OCI-LY3 (cell line): ENCODE measurements around the gene CNRIP1.

Source experiments
- EZH2phosphoT487 ChIP-seq: fragments of 200-600 bp; shearing (Covaris generic); IDR thresholded peaks from 2 replicates; pipeline ENCODE4 v1.6.1; 2018; ENCODE audit warnings: antibody characterized with exemption, mixed run types, low read depth
- TF ChIP-seq, protein P1 (sequence below): fragments of 200-600, 300-600 bp; sonication (generic); IDR thresholded peaks from 2 replicates; pipeline ENCODE4 v1.5.1; 2014; ENCODE audit warnings: antibody characterized with exemption, low read length, low read depth

DNA sequence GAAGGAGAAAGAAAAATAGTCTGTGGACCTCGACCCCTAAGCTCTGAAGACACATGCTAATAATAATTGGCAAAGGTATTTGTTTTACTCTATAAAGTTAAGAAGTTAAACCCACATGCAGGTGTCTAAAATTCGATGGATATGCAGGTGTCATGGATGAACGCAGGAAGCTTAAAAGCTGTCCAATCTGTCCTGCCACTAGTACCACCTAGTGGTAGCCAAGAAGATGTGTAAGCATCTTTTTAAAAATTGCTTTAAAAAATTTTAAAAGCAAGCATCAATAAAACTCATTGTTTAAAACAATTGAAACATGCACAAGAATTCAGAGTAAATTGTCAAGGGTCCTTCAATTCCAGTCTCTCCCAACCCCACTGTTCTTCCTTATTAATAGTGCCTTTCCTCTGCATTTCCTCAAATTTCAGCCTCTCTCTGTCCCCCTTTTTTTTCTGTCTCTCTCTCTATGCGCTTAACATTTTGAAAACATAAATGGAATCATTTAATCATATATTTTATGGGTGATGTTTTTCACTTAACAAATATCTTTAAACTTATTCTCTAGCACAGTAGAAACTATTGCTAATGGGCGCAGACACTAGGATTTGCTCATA lies 36.8 kb downstream of the CNRIP1 start:
- TF ChIP-seq, protein P1, sequence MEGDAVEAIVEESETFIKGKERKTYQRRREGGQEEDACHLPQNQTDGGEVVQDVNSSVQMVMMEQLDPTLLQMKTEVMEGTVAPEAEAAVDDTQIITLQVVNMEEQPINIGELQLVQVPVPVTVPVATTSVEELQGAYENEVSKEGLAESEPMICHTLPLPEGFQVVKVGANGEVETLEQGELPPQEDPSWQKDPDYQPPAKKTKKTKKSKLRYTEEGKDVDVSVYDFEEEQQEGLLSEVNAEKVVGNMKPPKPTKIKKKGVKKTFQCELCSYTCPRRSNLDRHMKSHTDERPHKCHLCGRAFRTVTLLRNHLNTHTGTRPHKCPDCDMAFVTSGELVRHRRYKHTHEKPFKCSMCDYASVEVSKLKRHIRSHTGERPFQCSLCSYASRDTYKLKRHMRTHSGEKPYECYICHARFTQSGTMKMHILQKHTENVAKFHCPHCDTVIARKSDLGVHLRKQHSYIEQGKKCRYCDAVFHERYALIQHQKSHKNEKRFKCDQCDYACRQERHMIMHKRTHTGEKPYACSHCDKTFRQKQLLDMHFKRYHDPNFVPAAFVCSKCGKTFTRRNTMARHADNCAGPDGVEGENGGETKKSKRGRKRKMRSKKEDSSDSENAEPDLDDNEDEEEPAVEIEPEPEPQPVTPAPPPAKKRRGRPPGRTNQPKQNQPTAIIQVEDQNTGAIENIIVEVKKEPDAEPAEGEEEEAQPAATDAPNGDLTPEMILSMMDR, result peak; percentile 80
- TF ChIP-seq EZH2phosphoT487, result no peak
